GM23248 (cell line): Measurements from ENCODE around the gene ELOB. TPM values are rescaled to one million over a fixed set of nuclear protein-coding genes. Genes with fewer than 3 reads are reported as not detected.

Experiments used
- DNase-seq: peaks from one replicate; pipeline ENCODE4 v3.0.0-alpha.2; 2015
- H2AFZ ChIP-seq: fragments of 200-600 bp; sonication (generic); 2 replicates; pipeline ENCODE4 v1.6.1; 2016; ENCODE audit warnings: antibody characterized with exemption
- H3F3A ChIP-seq: fragments of 200-600 bp; sonication (generic); 2 replicates; pipeline ENCODE4 v1.6.1; 2016; ENCODE audit warnings: mild to moderate bottlenecking, antibody characterized with exemption, mixed run types; ENCODE audit not compliant: insufficient read depth
- H3K27ac ChIP-seq: fragments of 200-600 bp; sonication (generic); 2 replicates; pipeline ENCODE4 v1.5.1; 2016; ENCODE audit warnings: mild to moderate bottlenecking
- H3K27me3 ChIP-seq: fragments of 200-600 bp; sonication (generic); replicated peaks from 2 replicates; pipeline ENCODE4 v1.6.1; 2016; ENCODE audit warnings: mild to moderate bottlenecking; ENCODE audit not compliant: insufficient read depth
- H3K36me3 ChIP-seq: fragments of 200-600 bp; sonication (generic); 2 replicates; pipeline ENCODE4 v1.6.1; 2016; ENCODE audit warnings: low read depth, mild to moderate bottlenecking
- H3K4me1 ChIP-seq: fragments of 200-600 bp; sonication (generic); 2 replicates; pipeline ENCODE4 v1.6.1; 2016; ENCODE audit warnings: mild to moderate bottlenecking; ENCODE audit not compliant: insufficient read depth
- H3K4me2 ChIP-seq: fragments of 200-600 bp; sonication (generic); one replicate; pipeline ENCODE4 v1.6.1; 2016; ENCODE audit warnings: mild to moderate bottlenecking; ENCODE audit not compliant: unreplicated experiment
- H3K4me3 ChIP-seq: fragments of 200-600 bp; sonication (generic); 2 replicates; pipeline ENCODE4 v1.5.1; 2016; ENCODE audit warnings: mild to moderate bottlenecking
- H3K79me2 ChIP-seq: fragments of 200-600 bp; sonication (generic); 2 replicates; pipeline ENCODE4 v1.6.1; 2016; ENCODE audit warnings: mild to moderate bottlenecking; ENCODE audit not compliant: insufficient read depth
- H3K9ac ChIP-seq: fragments of 200-600 bp; sonication (generic); 2 replicates; pipeline ENCODE4 v1.6.1; 2016; ENCODE audit warnings: mild to moderate bottlenecking
- H3K9me2 ChIP-seq: fragments of 200-600 bp; sonication (generic); 2 replicates; pipeline ENCODE4 v1.6.1; 2016; ENCODE audit warnings: mixed run types, mild to moderate bottlenecking, moderate library complexity; ENCODE audit not compliant: insufficient read depth
- H3K9me3 ChIP-seq: fragments of 200-600 bp; sonication (generic); one replicate; pipeline ENCODE4 v1.6.1; 2017; ENCODE audit warnings: low read depth
- H4K20me1 ChIP-seq: fragments of 200-600 bp; sonication (generic); 2 replicates; pipeline ENCODE4 v1.6.0; 2016; ENCODE audit not compliant: insufficient read depth
- EZH2 ChIP-seq: fragments of 200-600 bp; sonication (generic); IDR thresholded peaks from 2 replicates; pipeline ENCODE4 v1.6.1; 2018; ENCODE audit warnings: antibody characterized with exemption, mild to moderate bottlenecking; ENCODE audit not compliant: insufficient read depth, poor library complexity, severe bottlenecking
- EZH2phosphoT487 ChIP-seq: fragments of 200-600 bp; sonication (generic); IDR thresholded peaks from 2 replicates; pipeline ENCODE4 v1.6.1; 2018; ENCODE audit warnings: antibody characterized with exemption, moderate library complexity, mild to moderate bottlenecking, low read depth; ENCODE audit not compliant: insufficient read depth
- WGBS, 2 experiments: methylation state at CpG; one replicate each; pipeline ENCODE4 v1.1.6; 2015 to 2017; ENCODE audit warnings: low lambda C conversion rate in 2 of 2, low coverage in 1 of 2; ENCODE audit errors: missing lambda C conversion rate in 2 of 2; 5-methylcytosine and 5-hydroxymethylcytosine counted together
- in situ Hi-C: fragments of 300-500 bp; cut with MboI; formaldehyde crosslinking; loops from 2 replicates; pipeline ENCODE4 v1.15.0; 2020
- polyA plus RNA-seq: library from polyadenylated mRNA; unstranded; fragments of >200 nt; fragmentation: Nextera tagmentation; extraction: Ambion mirVana; gene quantifications from 2 replicates; pipeline ENCODE4 v1.2.1, GENCODE V29; 2016
- total RNA-seq: library from RNA; depleted of rRNA; stranded (reverse); fragments of >200 nt; shearing (Covaris generic); gene quantifications from 2 replicates; pipeline ENCODE4 v1.2.3, GENCODE V29; 2014

Gene ELOB
- total and polyA plus RNA-seq, 2 experiments from 2014 or later = 320 to 565 TPM

DNA sequence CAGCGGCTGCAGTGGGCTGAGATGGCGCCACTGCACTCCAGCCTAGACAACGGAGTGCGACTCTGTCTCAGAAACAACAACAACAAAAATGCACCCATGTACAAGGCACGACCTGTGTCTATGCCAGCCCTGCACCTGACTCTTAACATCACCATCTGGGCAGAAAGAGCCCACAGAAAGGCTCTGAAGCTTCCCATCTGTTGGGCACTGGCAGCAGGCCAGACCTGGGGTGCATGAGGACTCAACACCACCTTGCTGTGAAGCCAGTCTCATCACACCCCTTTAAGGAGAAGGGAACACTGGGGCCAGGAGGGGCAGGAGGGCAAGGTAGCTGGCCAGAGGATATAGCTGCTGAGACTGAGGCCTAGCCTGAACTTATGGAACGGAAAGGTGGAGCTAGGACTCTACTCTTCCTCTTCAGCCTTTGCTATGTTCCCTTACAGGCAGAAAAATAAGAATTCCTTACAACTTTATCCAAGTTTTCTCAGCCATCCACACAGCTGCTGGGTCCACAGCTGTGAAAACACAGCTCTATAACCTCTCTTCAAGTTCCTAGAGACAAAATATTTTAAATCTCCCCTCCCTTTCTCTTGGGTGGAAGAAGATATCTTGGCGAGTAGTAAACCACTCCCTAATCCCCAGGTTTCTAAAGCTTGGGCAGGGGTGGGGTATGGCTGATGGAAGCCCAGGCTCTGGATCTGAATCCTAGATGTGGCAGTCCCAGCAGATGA is 2.8 kb downstream of the ELOB start:
- no peak for DNase-seq
- no peaks in the 10 kb centered on the region for H3K9me2 ChIP-seq
- peaks cover 50% of the 10 kb centered on the region for H3F3A ChIP-seq
- peaks cover 25% of the 10 kb centered on the region; the same call in 1 of the 2 replicates for H3K36me3 ChIP-seq
- no peaks in the 10 kb centered on the region for H3K27me3 ChIP-seq
- H3K27ac ChIP-seq = 0 out of 2 replicates have a peak overlapping the region, but pooled peaks have one; percentile 61
- TF ChIP-seq EZH2 (no peak), EZH2phosphoT487 (no peak)
- no peaks in the 10 kb centered on the region for H3K9me3 ChIP-seq
- no peak overlapping the region for H2AFZ ChIP-seq
- peaks cover 21% of the 10 kb centered on the region for H3K4me1 ChIP-seq
- in situ Hi-C loops = no loop called here
- H3K79me2 ChIP-seq = peaks cover 87% of the 10 kb centered on the region
- peak overlapping the region; percentile 94; the same call in 1 of the 2 replicates for H3K9ac ChIP-seq
- H4K20me1 ChIP-seq = no peaks in the 10 kb centered on the region
- H3K4me3 ChIP-seq = no peak overlapping the region
- no peak overlapping the region for H3K4me2 ChIP-seq
- WGBS, 2 experiments = 73 to 78% methylated on average over 6 to 7 of the region's 7 CpGs

DNA sequence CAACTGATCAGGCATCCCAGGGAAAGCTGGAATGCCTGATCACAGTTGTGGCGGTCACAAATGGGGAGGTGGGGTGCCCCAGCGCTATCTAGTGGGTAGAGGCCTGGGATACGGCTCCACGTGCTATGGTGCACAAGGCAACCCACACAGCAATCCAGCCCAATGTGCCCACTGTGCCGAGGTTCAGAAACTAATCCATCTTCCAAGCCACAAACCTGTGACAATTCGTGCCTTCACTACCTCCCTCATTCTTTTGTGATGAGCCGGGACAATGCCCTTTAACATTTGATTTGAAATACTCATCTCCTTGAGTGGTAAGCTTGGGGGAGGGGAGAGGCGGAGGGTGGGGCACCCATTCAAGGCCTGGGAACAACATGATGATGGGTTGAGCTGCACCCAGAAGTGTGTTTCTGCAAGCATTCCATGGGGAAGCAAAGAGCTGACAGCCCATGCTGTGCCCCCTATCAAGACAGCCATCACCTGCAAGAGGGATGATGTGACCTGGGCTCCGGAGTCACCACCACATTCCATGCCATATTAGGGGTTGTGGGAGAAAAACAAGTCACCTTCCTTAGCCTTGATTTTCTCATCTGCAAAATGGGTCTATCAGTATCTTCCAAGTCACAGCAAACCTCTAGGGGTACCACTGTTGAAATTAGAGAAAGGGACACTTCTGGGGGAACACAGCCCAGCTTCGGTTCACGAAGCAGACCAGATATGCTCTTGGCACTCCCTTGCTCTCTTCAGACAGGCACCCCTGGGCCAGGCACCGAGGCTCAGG is 3.7 kb downstream of the ELOB start:
- in situ Hi-C loops = no loop called here
- WGBS, 2 experiments = 63 to 64% methylated on average over 12 of the region's 12 CpGs
- Histone ChIP-seq H4K20me1 (no peaks in the 10 kb centered on the region), H3K79me2 (peaks cover 90% of the 10 kb centered on the region), H3K27me3 (no peaks in the 10 kb centered on the region), H3K9ac (peak overlapping the region; percentile 38; the same call in 1 of the 2 replicates), H2AFZ (no peak overlapping the region), H3K36me3 (peaks cover 34% of the 10 kb centered on the region; the same call in 1 of the 2 replicates), H3K4me3 (no peak overlapping the region), H3K4me1 (peaks cover 21% of the 10 kb centered on the region), H3K9me3 (no peaks in the 10 kb centered on the region), H3K9me2 (no peaks in the 10 kb centered on the region), H3K4me2 (no peak overlapping the region), H3F3A (peaks cover 56% of the 10 kb centered on the region), H3K27ac (peak overlapping the region; percentile 60)
- peak; percentile 68 for DNase-seq
- no peak for TF ChIP-seq EZH2
- no peak for TF ChIP-seq EZH2phosphoT487

DNA sequence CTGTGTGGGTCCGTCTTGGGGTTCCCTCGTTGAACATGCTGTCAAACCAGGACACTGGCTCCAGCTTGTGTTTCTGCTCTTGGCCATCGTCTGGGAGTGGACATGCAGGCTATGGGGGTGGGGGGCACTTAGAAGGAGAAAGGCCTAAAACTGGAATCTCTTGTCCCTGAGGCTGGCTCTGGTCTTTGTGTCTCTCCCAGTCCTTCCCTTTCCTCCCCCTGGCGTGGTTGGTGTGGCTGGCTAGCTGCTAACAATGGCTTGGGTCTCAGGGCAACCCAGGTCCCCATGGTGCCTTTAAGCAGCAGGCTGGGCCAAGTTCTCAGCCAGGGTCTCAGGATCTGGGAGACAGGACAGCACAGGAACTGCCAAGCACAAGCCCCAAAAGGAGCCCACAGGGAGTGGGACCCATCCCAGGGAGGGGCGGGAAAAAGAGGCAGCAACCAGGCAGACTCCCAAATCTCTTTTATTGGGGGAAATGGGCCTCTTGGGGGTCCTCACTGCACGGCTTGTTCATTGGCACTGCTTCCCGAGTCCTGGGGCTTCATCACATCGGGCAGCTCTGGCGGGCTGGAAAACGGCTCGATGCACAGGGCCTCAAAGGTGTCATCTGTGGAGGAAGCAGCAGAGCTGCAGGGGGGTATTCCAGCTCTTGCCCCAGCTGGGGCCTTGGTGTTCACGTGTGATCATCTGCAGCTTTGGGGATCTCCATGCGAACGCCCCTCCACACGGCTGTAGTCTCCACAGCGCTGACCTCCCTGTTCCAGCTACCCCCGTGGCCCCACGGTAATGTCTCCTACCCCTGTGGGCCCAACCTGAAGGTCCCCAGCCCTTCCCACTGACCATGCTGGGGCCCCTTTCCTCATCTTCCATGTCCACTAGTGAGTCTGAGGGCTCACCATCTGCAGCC is 5.3 kb downstream of the ELOB start:
- no peak for TF ChIP-seq EZH2
- no peak for TF ChIP-seq EZH2phosphoT487
- H3K79me2 ChIP-seq = peaks cover 98% of the 10 kb centered on the region
- H3K4me1 ChIP-seq = peaks cover 21% of the 10 kb centered on the region
- in situ Hi-C loops = no loop called here
- H3K4me2 ChIP-seq = no peak overlapping the region
- peaks cover 56% of the 10 kb centered on the region for H3F3A ChIP-seq
- no peak overlapping the region for H2AFZ ChIP-seq
- no peak overlapping the region for H3K4me3 ChIP-seq
- H3K36me3 ChIP-seq = peaks cover 42% of the 10 kb centered on the region
- H3K9me3 ChIP-seq = no peaks in the 10 kb centered on the region
- no peaks in the 10 kb centered on the region for H4K20me1 ChIP-seq
- H3K27ac ChIP-seq = no peak overlapping the region
- 71 to 75% methylated on average over 18 of the region's 18 CpGs for WGBS, 2 experiments
- no peaks in the 10 kb centered on the region for H3K9me2 ChIP-seq
- H3K27me3 ChIP-seq = no peaks in the 10 kb centered on the region
- DNase-seq = no peak
- H3K9ac ChIP-seq = no peak overlapping the region
